HCT116 (cell line): ENCODE data around the gene NDUFS2. TPM values are rescaled to one million over a fixed set of nuclear protein-coding genes. Genes with fewer than 3 reads are reported as not detected.

Source experiments
- ATAC-seq: fragments of 200-7000 bp; cut with Tn5 transposase; 2 replicates; pipeline ENCODE4 v1.9.1; 2020; ENCODE audit warnings: mild to moderate bottlenecking, moderate library complexity
- BruUV-seq: library from RNA; stranded (reverse); fragments of 400-500 nt; replicated peaks from 2 replicates; lab custom pipeline; 2021; lab: Mats Ljungman, UMichigan
- CTCF ChIA-PET: fragments of 300-600 bp; sonication (Branson Sonifier 250); formaldehyde crosslinking; loops from one replicate; lab custom pipeline; 2021; ENCODE audit warnings: antibody characterized with exemption; lab: Charles Lee
- POLR2A ChIA-PET: fragments of 300-600, 350-600 bp; sonication (Branson Sonifier 250); formaldehyde crosslinking; loops from one replicate; lab custom pipeline; 2021; ENCODE audit warnings: antibody characterized with exemption; lab: Charles Lee
- RAD21 ChIA-PET, 2 experiments: fragments of 300-600 bp; sonication (Branson Sonifier 250); formaldehyde crosslinking; loops; one replicate each; lab custom pipeline; 2023; ENCODE audit warnings: low total read pairs in 2 of 2; ENCODE audit not compliant: uncharacterized antibody in 2 of 2, unreplicated experiment in 2 of 2, low non-redundant PET in 1 of 2; lab: Charles Lee
- DNase-seq: peaks from one replicate; pipeline ENCODE4 v3.0.0-alpha.2; 2010; ENCODE audit warnings: low read depth, low spot score
- H2AFZ ChIP-seq: fragments of 200-600 bp; shearing (Covaris generic), sonication (generic); 2 replicates; pipeline ENCODE4 v1.6.1; 2017; ENCODE audit warnings: low read depth, mixed run types, mixed read lengths, antibody characterized with exemption, low read length; ENCODE audit not compliant: poor library complexity, severe bottlenecking
- H3K27ac ChIP-seq: 2 replicates; pipeline ENCODE4 v1.5.1; 2012; ENCODE audit warnings: low read depth, low read length
- H3K27me3 ChIP-seq: fragments of 200-600 bp; sonication (generic); 2 replicates; pipeline ENCODE4 v1.6.1; 2016; ENCODE audit warnings: mixed run types, low read length, mixed read lengths; ENCODE audit not compliant: insufficient read depth
- H3K36me3 ChIP-seq, 2 experiments: fragments of 200-500 bp in 1 of 2; fragments of 200-600 bp in 1 of 2; sonication (Bioruptor generic) in 1 of 2; sonication (generic) in 1 of 2; 2 replicates each; pipeline versions ENCODE4 v1.5.1 to v1.6.1; 2014 to 2016; ENCODE audit warnings: low read length in 2 of 2, inconsistent platforms in 1 of 2, mixed read lengths in 1 of 2, mixed run types in 1 of 2; ENCODE audit not compliant: insufficient read depth in 2 of 2, control insufficient read depth in 1 of 2
- H3K4me1 ChIP-seq, 2 experiments: fragments of 200-600 bp in 1 of 2; sonication (generic) in 1 of 2; 2 replicates each; pipeline versions ENCODE4 v1.5.1 to v1.6.1; 2012 to 2017; ENCODE audit warnings: low read length in 2 of 2, inconsistent platforms in 1 of 2, mild to moderate bottlenecking in 1 of 2, mixed read lengths in 1 of 2, mixed run types in 1 of 2, moderate library complexity in 1 of 2; ENCODE audit not compliant: insufficient read depth in 2 of 2, control insufficient read depth in 1 of 2
- H3K4me2 ChIP-seq: fragments of 200-600 bp; sonication (generic); 2 replicates; pipeline ENCODE4 v1.6.1; 2017; ENCODE audit warnings: mixed run types, low read length, mixed read lengths
- H3K4me3 ChIP-seq, 2 experiments: fragments of 200-600 bp in 1 of 2; sonication (generic) in 1 of 2; replicated peaks in 1 of 2; 2 replicates each; pipeline ENCODE4 v1.5.1; 2011 to 2016; ENCODE audit warnings: low read length in 2 of 2, control low read depth in 1 of 2, low read depth in 1 of 2, mild to moderate bottlenecking in 1 of 2, mixed read lengths in 1 of 2, mixed run types in 1 of 2
- H3K79me2 ChIP-seq: fragments of 200-600 bp; sonication (generic); 2 replicates; pipeline ENCODE4 v1.6.1; 2017; ENCODE audit warnings: mild to moderate bottlenecking, mixed run types, low read length, moderate library complexity, mixed read lengths; ENCODE audit not compliant: insufficient read depth
- H3K9ac ChIP-seq: fragments of 200-600 bp; sonication (generic); 2 replicates; pipeline ENCODE4 v1.6.1; 2016; ENCODE audit warnings: low read length, mixed read lengths
- H3K9me2 ChIP-seq: fragments of 200-600 bp; sonication (generic), shearing (Covaris generic); 2 replicates; pipeline ENCODE4 v1.6.1; 2017; ENCODE audit warnings: mixed run types, mild to moderate bottlenecking, moderate library complexity; ENCODE audit not compliant: insufficient read depth
- H3K9me3 ChIP-seq, 2 experiments: fragments of 200-500 bp in 1 of 2; fragments of 200-600 bp in 1 of 2; sonication (Bioruptor generic) in 1 of 2; sonication (generic) in 1 of 2; 2 replicates each; pipeline ENCODE4 v1.6.1; 2014 to 2017; ENCODE audit warnings: low read length in 2 of 2, mixed read lengths in 2 of 2, inconsistent platforms in 1 of 2, low read depth in 1 of 2, mild to moderate bottlenecking in 1 of 2, mixed run types in 1 of 2, moderate library complexity in 1 of 2; ENCODE audit not compliant: control insufficient read depth in 1 of 2, insufficient read depth in 1 of 2
- H4K20me1 ChIP-seq: fragments of 200-600 bp; sonication (generic), shearing (Covaris generic); 2 replicates; pipeline ENCODE4 v1.6.1; 2017; ENCODE audit warnings: mixed run types, mild to moderate bottlenecking, moderate library complexity; ENCODE audit not compliant: insufficient read depth
- ATF3 ChIP-seq: IDR thresholded peaks from 2 replicates; pipeline ENCODE4 v1.6.1; 2012
- CBX3 ChIP-seq: IDR thresholded peaks from 2 replicates; pipeline ENCODE4 v1.6.1; 2012; ENCODE audit warnings: low read depth
- CEBPB ChIP-seq: IDR thresholded peaks from 2 replicates; pipeline ENCODE4 v1.6.1; 2012; ENCODE audit warnings: low read depth
- ELF1 ChIP-seq: IDR thresholded peaks from 2 replicates; pipeline ENCODE4 v1.6.1; 2012; ENCODE audit warnings: low read depth, borderline replicate concordance
- JUND ChIP-seq: IDR thresholded peaks from 2 replicates; pipeline ENCODE4 v1.6.1; 2012
- MAX ChIP-seq: IDR thresholded peaks from 2 replicates; pipeline ENCODE4 v1.6.1; 2012
- POLR2A ChIP-seq: IDR thresholded peaks from 2 replicates; pipeline ENCODE4 v1.7.0; 2011; ENCODE audit warnings: borderline replicate concordance; ENCODE audit not compliant: insufficient read depth, insufficient read length; ENCODE audit errors: extremely low read depth
- POLR2AphosphoS5 ChIP-seq: IDR thresholded peaks from 2 replicates; pipeline ENCODE4 v1.6.1; 2011; ENCODE audit warnings: mild to moderate bottlenecking, low read depth, low read length, moderate library complexity
- SIN3A ChIP-seq: IDR thresholded peaks from 2 replicates; pipeline ENCODE4 v1.6.1; 2012; ENCODE audit warnings: low read depth
- SP1 ChIP-seq: IDR thresholded peaks from 2 replicates; pipeline ENCODE4 v1.6.1; 2012; ENCODE audit warnings: low read depth
- SRF ChIP-seq: IDR thresholded peaks from 2 replicates; pipeline ENCODE4 v1.6.1; 2012; ENCODE audit warnings: low read depth
- TCF7L2 ChIP-seq: IDR thresholded peaks from 2 replicates; pipeline ENCODE4 v1.7.0; 2011; ENCODE audit warnings: borderline replicate concordance, inconsistent platforms; ENCODE audit not compliant: insufficient read depth, insufficient read length; ENCODE audit errors: extremely low read depth
- ZBTB33 ChIP-seq: IDR thresholded peaks from 2 replicates; pipeline ENCODE4 v1.6.1; 2011; ENCODE audit warnings: mild to moderate bottlenecking, low read length, moderate library complexity; ENCODE audit not compliant: insufficient replicate concordance; ENCODE audit errors: extremely low read depth
- ZFX ChIP-seq: fragments of 450-650 bp; IDR thresholded peaks from 2 replicates; pipeline ENCODE4 v1.6.1; 2017
- ZNF274 ChIP-seq: fragments of 200-500 bp; sonication (Bioruptor generic); IDR thresholded peaks from 2 replicates; pipeline ENCODE4 v1.6.1; 2014; ENCODE audit warnings: mild to moderate bottlenecking, low read depth, low read length, inconsistent platforms
- intact Hi-C: fragments of 100-400 bp; cut with micrococcal nuclease; formaldehyde crosslinking; loops from 2 replicates; pipeline ENCODE4 v1.10.0; 2022
- total RNA-seq: library from RNA; stranded (reverse); gene quantifications from one replicate; pipeline ENCODE4 v1.2.1, GENCODE V29; 2021; ENCODE audit not compliant: unreplicated experiment

NDUFS2 gene
- total RNA-seq, 1 experiment from 2014 or later: 82.7 TPM

GRCh38 chr1:161190962-161191521, 11.1 kb upstream of the NDUFS2 start:
- ATAC-seq: no peak
- H3K9me3 ChIP-seq: no peaks in the 10 kb centered on the region
- H3K79me2 ChIP-seq: no peaks in the 10 kb centered on the region
- POLR2A ChIA-PET: no interaction called here
- intact Hi-C loops: no loop called here
- RAD21 ChIA-PET: no interaction called here
- DNase-seq: no peak
- H3K4me1 ChIP-seq: peaks cover 0 to 5% of the 10 kb centered on the region in 2 experiments; a peak in 1 of 4 replicates
- CTCF ChIA-PET: interaction anchor here (1.2 to 1.6 kb wide), 2 partner anchors 11 to 191 kb away, joined by 5 to 6 read pairs; partner anchors contain the start of gene NDUFS2
- H4K20me1 ChIP-seq: no peaks in the 10 kb centered on the region
- H3K4me2 ChIP-seq: no peak overlapping the region
- no peak overlapping the region for H2AFZ ChIP-seq
- no peaks in the 10 kb centered on the region for H3K36me3 ChIP-seq
- no peak for TF ChIP-seq ZFX
- TF ChIP-seq ZBTB33: no peak
- TF ChIP-seq POLR2A: no peak
- no peak for TF ChIP-seq JUND
- no peak for TF ChIP-seq ELF1
- no peak for TF ChIP-seq MAX
- TF ChIP-seq SIN3A: no peak
- TF ChIP-seq POLR2AphosphoS5: no peak
- TF ChIP-seq TCF7L2: no peak
- TF ChIP-seq SRF: no peak
- no peak for TF ChIP-seq ATF3
- TF ChIP-seq CEBPB: no peak
- TF ChIP-seq ZNF274: no peak
- TF ChIP-seq CBX3: no peak
- no peak for TF ChIP-seq SP1
- BruUV-seq: no TSS peak
- H3K9ac ChIP-seq: no peak overlapping the region
- no peak overlapping the region for H3K4me3 ChIP-seq
- H3K27me3 ChIP-seq: no peaks in the 10 kb centered on the region
- no peaks in the 10 kb centered on the region for H3K9me2 ChIP-seq
- H3K27ac ChIP-seq: no peak overlapping the region
